ENCODE results near the gene PRDM13.
A peak's percentile ranks its signal among the peaks of the same experiment; 100 is the strongest.

PRDM13 gene

DNA sequence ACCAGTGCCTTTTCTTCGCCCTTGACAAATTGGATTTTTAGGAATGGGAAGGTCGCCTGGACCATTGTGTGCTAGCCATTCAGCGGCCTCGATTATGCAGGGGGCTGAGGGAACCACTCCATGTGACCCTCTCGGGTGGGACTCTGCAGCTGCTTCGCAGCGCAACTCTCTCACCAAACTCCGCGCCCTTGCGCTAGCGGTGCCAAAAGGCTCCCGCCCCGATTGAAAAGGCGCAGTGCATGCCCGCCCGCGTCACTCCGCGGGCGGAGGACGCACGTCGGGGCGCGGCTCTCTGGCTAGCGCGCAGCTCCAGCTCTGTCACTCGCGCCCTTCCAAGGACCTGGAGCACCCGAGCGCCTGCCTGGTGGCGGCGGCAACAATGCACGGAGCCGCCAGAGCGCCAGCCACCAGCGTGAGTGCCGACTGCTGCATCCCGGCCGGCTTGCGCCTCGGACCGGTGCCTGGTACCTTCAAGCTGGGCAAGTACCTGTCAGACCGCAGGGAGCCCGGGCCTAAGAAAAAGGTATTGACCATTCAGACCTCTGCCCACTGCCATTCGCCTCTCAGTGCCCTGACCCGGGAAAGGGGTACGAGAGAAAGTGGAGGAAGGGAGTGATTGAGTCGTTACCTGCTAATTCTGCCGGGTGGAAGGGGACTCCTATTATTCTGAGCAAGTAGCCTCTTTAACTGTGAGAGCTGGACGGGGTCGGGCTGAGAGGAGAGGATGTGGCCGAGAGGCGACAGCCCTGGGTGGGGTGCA is at the start of gene PRDM13:
PRDM13 (plus strand) TSS at position 178 of the 760 bp plus-strand sequence; CDS start at position 380, 202 bp downstream.
- DNase-seq (ENCODE audit: low read depth, low spot score) = no peak
- Histone ChIP-seq H3K36me3 (ENCODE audit: insufficient read depth, insufficient read length, low read length) (no peaks in the 10 kb centered on the region), H3K4me3 (ENCODE audit: insufficient read length, low read depth) (peak within 1 kb of the TSS; percentile 11), H3K9ac (ENCODE audit: insufficient read length, low read depth) (no peak within 1 kb of the TSS), H3K4me1 (ENCODE audit: insufficient read depth, insufficient read length) (peaks cover 11% of the 10 kb centered on the region), H3K27me3 (ENCODE audit: insufficient read depth, insufficient read length) (peaks cover 100% of the 10 kb centered on the region), H3K9me3 (ENCODE audit: insufficient read depth, low read length) (no peaks in the 10 kb centered on the region)
- TF ChIP-seq SUZ12 (IDR thresholded peaks at IDR 0.05; ENCODE audit: extremely low read depth, insufficient read depth, insufficient read length) = peak; percentile 99
- TF ChIP-seq ZNF274 (IDR thresholded peaks at IDR 0.05; ENCODE audit: low read depth, low read length) = no peak

DNA sequence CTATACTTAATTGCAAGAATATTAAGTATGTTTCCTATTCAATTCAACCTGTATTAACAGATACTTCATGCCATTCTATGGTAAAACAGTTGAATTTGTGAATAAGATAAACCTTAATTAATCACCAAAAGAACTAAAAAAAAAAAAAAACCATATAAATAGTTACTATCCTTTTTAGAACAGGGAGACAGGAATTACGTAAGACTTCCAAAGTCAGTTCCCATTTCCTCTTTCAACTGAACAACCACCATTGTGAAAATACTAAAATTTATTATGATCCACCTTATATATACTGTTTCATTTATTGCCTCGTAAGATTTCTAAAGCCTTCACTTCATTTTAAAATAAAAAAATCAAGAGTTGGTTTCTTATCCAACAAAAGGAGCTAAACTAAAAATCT is 47.6 kb upstream of the PRDM13 start:
- DNase-seq (ENCODE audit: low read depth, low spot score) = no peak
- TF ChIP-seq SUZ12 (IDR thresholded peaks at IDR 0.05; ENCODE audit: extremely low read depth, insufficient read depth, insufficient read length) = no peak
- TF ChIP-seq YY1 (IDR thresholded peaks at IDR 0.05; ENCODE audit: insufficient read depth, insufficient read length) = no peak
- no peak for TF ChIP-seq ZNF274 (IDR thresholded peaks at IDR 0.05; ENCODE audit: low read depth, low read length)
- Histone ChIP-seq H3K4me3 (ENCODE audit: insufficient read length, low read depth) (no peak overlapping the region), H3K9ac (ENCODE audit: insufficient read length, low read depth) (no peak overlapping the region), H3K36me3 (ENCODE audit: insufficient read depth, insufficient read length, low read length) (peaks cover 48% of the 10 kb centered on the region), H3K9me3 (ENCODE audit: insufficient read depth, low read length) (no peaks in the 10 kb centered on the region), H3K27me3 (ENCODE audit: insufficient read depth, insufficient read length) (no peaks in the 10 kb centered on the region), H3K4me1 (ENCODE audit: insufficient read depth, insufficient read length) (no peaks in the 10 kb centered on the region)

GRCh38 chr6:99560668-99561067 is 46.0 kb upstream of the PRDM13 start:
- DNase-seq (ENCODE audit: low read depth, low spot score) = no peak
- TF ChIP-seq SUZ12 (IDR thresholded peaks at IDR 0.05; ENCODE audit: extremely low read depth, insufficient read depth, insufficient read length) (no peak), ZNF274 (IDR thresholded peaks at IDR 0.05; ENCODE audit: low read depth, low read length) (no peak)
- Histone ChIP-seq H3K4me1 (ENCODE audit: insufficient read depth, insufficient read length) (no peaks in the 10 kb centered on the region), H3K27me3 (ENCODE audit: insufficient read depth, insufficient read length) (no peaks in the 10 kb centered on the region), H3K9me3 (ENCODE audit: insufficient read depth, low read length) (no peaks in the 10 kb centered on the region), H3K4me3 (ENCODE audit: insufficient read length, low read depth) (no peak overlapping the region), H3K9ac (ENCODE audit: insufficient read length, low read depth) (no peak overlapping the region), H3K36me3 (ENCODE audit: insufficient read depth, insufficient read length, low read length) (peaks cover 35% of the 10 kb centered on the region)

- no peaks in the 10 kb centered on the region for H3K27me3 ChIP-seq (ENCODE audit: insufficient read depth, insufficient read length)
- H3K4me3 ChIP-seq (ENCODE audit: insufficient read length, low read depth) = no peak overlapping the region
- H3K4me1 ChIP-seq (ENCODE audit: insufficient read depth, insufficient read length) = no peaks in the 10 kb centered on the region
- no peak for DNase-seq (ENCODE audit: low read depth, low spot score)
- no peaks in the 10 kb centered on the region for H3K9me3 ChIP-seq (ENCODE audit: insufficient read depth, low read length)
- TF ChIP-seq ZNF274 (IDR thresholded peaks at IDR 0.05; ENCODE audit: low read depth, low read length) (no peak), SUZ12 (IDR thresholded peaks at IDR 0.05; ENCODE audit: extremely low read depth, insufficient read depth, insufficient read length) (no peak), YY1 (IDR thresholded peaks at IDR 0.05; ENCODE audit: insufficient read depth, insufficient read length) (no peak)
- peaks cover 16% of the 10 kb centered on the region for H3K36me3 ChIP-seq (ENCODE audit: insufficient read depth, insufficient read length, low read length)
- no peak overlapping the region for H3K9ac ChIP-seq (ENCODE audit: insufficient read length, low read depth)
Measured at GRCh38 chr6:99563056-99563723, 43.4 kb upstream of the PRDM13 start.

DNA sequence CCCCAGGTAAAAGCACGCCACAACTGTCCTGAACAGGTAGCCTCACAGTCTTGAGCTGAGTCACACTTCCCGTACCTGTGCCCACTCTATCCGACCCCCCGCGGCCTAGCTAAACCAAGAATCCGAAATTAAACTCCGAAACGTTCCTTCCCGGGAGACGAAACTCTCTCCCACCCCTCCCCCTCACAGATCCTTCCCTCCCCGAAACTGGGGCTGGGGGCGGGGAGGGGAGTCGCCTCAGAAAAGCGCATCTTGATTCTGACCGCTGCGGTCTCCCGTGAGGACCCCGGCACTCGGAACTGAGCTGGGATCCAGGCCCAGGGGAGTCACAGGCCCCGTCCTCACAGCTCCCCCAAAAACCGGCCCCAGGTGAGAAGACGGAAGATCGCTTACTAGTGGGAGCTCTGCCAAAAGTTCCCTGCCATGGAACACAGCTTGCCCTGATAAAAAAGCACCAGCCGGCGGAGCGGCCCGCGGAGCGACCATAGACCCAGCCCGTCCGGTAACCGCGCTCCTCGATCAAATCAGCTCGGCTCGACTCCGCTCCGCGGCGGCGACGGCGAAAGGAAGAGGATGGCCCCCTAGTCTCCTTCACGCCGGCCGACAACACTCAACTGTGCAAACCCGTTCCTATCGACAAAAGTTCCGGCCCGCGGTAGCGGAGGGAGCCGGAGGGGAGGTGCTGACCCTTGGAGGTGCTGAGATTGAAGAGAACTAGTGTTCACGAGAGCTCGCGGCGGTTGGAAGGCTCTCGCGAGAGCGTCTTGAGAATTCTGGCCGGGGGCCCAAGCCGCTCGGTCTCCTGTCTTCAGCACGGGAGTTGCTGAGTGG is 38.3 kb upstream of the PRDM13 start, which contains the start of gene CCNC:
CCNC (minus strand) TSS at position 558 of the 831 bp plus-strand sequence; CDS start at position 425, 133 bp downstream.
- H3K27me3 ChIP-seq (ENCODE audit: insufficient read depth, insufficient read length) = no peaks in the 10 kb centered on the region
- no peaks in the 10 kb centered on the region for H3K36me3 ChIP-seq (ENCODE audit: insufficient read depth, insufficient read length, low read length)
- H3K4me1 ChIP-seq (ENCODE audit: insufficient read depth, insufficient read length) = no peaks in the 10 kb centered on the region
- TF ChIP-seq ZNF274 (IDR thresholded peaks at IDR 0.05; ENCODE audit: low read depth, low read length) (no peak), YY1 (IDR thresholded peaks at IDR 0.05; ENCODE audit: insufficient read depth, insufficient read length) (no peak), SUZ12 (IDR thresholded peaks at IDR 0.05; ENCODE audit: extremely low read depth, insufficient read depth, insufficient read length) (no peak)
- H3K9me3 ChIP-seq (ENCODE audit: insufficient read depth, low read length) = no peaks in the 10 kb centered on the region
- peak within 1 kb of the TSS; percentile 55 for H3K4me3 ChIP-seq (ENCODE audit: insufficient read length, low read depth)
- DNase-seq (ENCODE audit: low read depth, low spot score) = peak; percentile 85
- H3K9ac ChIP-seq (ENCODE audit: insufficient read length, low read depth) = peak within 1 kb of the TSS; percentile 87

GRCh38 chr6:99573980-99574617 is 32.5 kb upstream of the PRDM13 start:
- Histone ChIP-seq H3K4me1 (ENCODE audit: insufficient read depth, insufficient read length) (no peaks in the 10 kb centered on the region), H3K4me3 (ENCODE audit: insufficient read length, low read depth) (no peak overlapping the region), H3K9me3 (ENCODE audit: insufficient read depth, low read length) (no peaks in the 10 kb centered on the region; the same call in 1 of the 2 replicates), H3K9ac (ENCODE audit: insufficient read length, low read depth) (no peak overlapping the region), H3K36me3 (ENCODE audit: insufficient read depth, insufficient read length, low read length) (no peaks in the 10 kb centered on the region), H3K27me3 (ENCODE audit: insufficient read depth, insufficient read length) (no peaks in the 10 kb centered on the region)
- no peak for DNase-seq (ENCODE audit: low read depth, low spot score)
- TF ChIP-seq ZNF274 (IDR thresholded peaks at IDR 0.05; ENCODE audit: low read depth, low read length) (no peak), SUZ12 (IDR thresholded peaks at IDR 0.05; ENCODE audit: extremely low read depth, insufficient read depth, insufficient read length) (no peak), YY1 (IDR thresholded peaks at IDR 0.05; ENCODE audit: insufficient read depth, insufficient read length) (no peak)

Data from NT2/D1 (cell line).